DND-41 (cell line): Measurements from ENCODE around the gene DACH1.

ENCODE experiments used
- EZH2 ChIP-seq: IDR thresholded peaks from 3 replicates; pipeline ENCODE4 v1.6.1; 2012; ENCODE audit warnings: borderline replicate concordance, low read depth, mild to moderate bottlenecking, moderate library complexity, low read length, inconsistent platforms; ENCODE audit not compliant: severe bottlenecking
- TF ChIP-seq, protein P1 (sequence below): IDR thresholded peaks from 2 replicates; pipeline ENCODE4 v1.5.1; 2012; ENCODE audit warnings: borderline replicate concordance, low read length, moderate library complexity, mild to moderate bottlenecking; ENCODE audit not compliant: poor library complexity, severe bottlenecking; ENCODE audit errors: extremely low read depth

DNA sequence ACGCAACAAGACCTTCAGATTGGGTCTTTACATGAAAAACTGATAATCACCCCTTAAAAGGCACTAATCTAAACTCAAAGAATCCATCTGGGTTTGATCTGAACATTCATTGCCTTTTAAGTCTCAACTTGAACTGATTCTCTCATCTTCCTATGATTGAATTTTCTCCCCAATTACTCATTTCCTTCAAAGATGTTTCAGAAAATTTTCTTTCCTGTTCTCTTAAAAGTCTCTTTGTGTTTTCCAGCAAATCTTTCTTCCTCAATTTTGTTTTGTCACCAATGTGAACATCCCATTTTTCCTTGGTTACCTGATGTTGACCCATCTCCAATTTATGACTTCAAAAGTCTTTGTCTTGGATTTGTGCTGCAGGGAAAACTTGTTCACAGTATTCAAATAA, 234.3 kb downstream of the DACH1 start:
- TF ChIP-seq, protein P1, sequence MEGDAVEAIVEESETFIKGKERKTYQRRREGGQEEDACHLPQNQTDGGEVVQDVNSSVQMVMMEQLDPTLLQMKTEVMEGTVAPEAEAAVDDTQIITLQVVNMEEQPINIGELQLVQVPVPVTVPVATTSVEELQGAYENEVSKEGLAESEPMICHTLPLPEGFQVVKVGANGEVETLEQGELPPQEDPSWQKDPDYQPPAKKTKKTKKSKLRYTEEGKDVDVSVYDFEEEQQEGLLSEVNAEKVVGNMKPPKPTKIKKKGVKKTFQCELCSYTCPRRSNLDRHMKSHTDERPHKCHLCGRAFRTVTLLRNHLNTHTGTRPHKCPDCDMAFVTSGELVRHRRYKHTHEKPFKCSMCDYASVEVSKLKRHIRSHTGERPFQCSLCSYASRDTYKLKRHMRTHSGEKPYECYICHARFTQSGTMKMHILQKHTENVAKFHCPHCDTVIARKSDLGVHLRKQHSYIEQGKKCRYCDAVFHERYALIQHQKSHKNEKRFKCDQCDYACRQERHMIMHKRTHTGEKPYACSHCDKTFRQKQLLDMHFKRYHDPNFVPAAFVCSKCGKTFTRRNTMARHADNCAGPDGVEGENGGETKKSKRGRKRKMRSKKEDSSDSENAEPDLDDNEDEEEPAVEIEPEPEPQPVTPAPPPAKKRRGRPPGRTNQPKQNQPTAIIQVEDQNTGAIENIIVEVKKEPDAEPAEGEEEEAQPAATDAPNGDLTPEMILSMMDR: no peak
- no peak for TF ChIP-seq EZH2
